Sigmoid colon (tissue), 7 donors: ENCODE measurements around the gene GRIK4. TPM values are rescaled to one million over a fixed set of nuclear protein-coding genes. Genes with fewer than 3 reads are reported as not detected.

Experiments
- DNase-seq: peaks from one replicate; pipeline ENCODE4 v3.0.0-alpha.2; 2019
- H3K27ac ChIP-seq, 4 donors: fragments of 200-600 bp; sonication (generic); one replicate each; pipeline ENCODE4 v1.5.1; 2016 to 2019; ENCODE audit warnings: mild to moderate bottlenecking in 1 of 4
- H3K27me3 ChIP-seq, 3 donors: fragments of 200-600 bp; sonication (generic); one replicate each; pipeline ENCODE4 v1.5.1; 2019; ENCODE audit warnings: mild to moderate bottlenecking in 1 of 3
- H3K36me3 ChIP-seq, 4 donors: fragments of 200-600 bp; sonication (generic); one replicate each; pipeline ENCODE4 v1.5.1; 2016 to 2019
- H3K4me1 ChIP-seq, 4 donors: fragments of 200-600 bp; sonication (generic); one replicate each; pipeline ENCODE4 v1.5.1; 2017 to 2019
- H3K4me3 ChIP-seq, 4 donors: fragments of 200-600 bp; sonication (generic); one replicate each; pipeline ENCODE4 v1.5.1; 2017 to 2019; ENCODE audit warnings: mild to moderate bottlenecking in 2 of 4, moderate library complexity in 1 of 4
- H3K9me3 ChIP-seq, 4 donors: fragments of 200-600 bp in 3 of 4; sonication (generic) in 3 of 4; one replicate each; pipeline versions ENCODE4 v1.5.1 to v1.6.1; 2013 to 2019
- EP300 ChIP-seq, 4 donors: sonication (generic); formaldehyde crosslinking; IDR thresholded peaks; one replicate each; pipeline ENCODE4 v1.6.1; 2017; ENCODE audit warnings: antibody characterized with exemption in 4 of 4
- POLR2A ChIP-seq, 2 donors: fragments of 450-650 bp; IDR thresholded peaks; one replicate each; pipeline ENCODE4 v1.6.1; 2016; ENCODE audit warnings: antibody characterized with exemption in 2 of 2, mild to moderate bottlenecking in 2 of 2, moderate library complexity in 2 of 2
- POLR2AphosphoS5 ChIP-seq, 4 donors: sonication (generic); formaldehyde crosslinking; IDR thresholded peaks; one replicate each; pipeline ENCODE4 v1.6.1; 2017; ENCODE audit warnings: antibody characterized with exemption in 4 of 4
- WGBS, 2 donors: extraction: QIAGEN DNeasy Blood & Tissue Kit; methylation state at CpG; one replicate each; pipeline ENCODE4 v1.1.7; 2013; 5-methylcytosine and 5-hydroxymethylcytosine counted together
- intact Hi-C: fragments of 100-400 bp; cut with DNase I; formaldehyde crosslinking; loops from one replicate; pipeline ENCODE4 v1.15.1; 2023
- polyA plus RNA-seq, 3 donors: library from polyadenylated mRNA; stranded (reverse); fragments of 200-250 nt; gene quantifications; one replicate each; pipeline ENCODE4 v1.2.3, GENCODE V29; 2013
- total RNA-seq, 4 donors: library from RNA; depleted of rRNA; stranded (reverse); fragments of >200 nt; gene quantifications; one replicate each; pipeline ENCODE4 v1.1.0, GENCODE V29; 2016
- TF ChIP-seq, protein P1 (sequence below), 4 experiments: fragments of 450-650 bp in 3 of 4; fragments of 200-600 bp in 1 of 4; IDR thresholded peaks; one replicate each; pipeline ENCODE4 v1.5.1; 2016 to 2019; ENCODE audit warnings: antibody characterized with exemption in 4 of 4, mild to moderate bottlenecking in 3 of 4, moderate library complexity in 2 of 4
- donor health status: healthy with polysubstance abuse.
- donor health status: Bipolar disorder and iron deficiency.
- donor health status: healthy.

Gene GRIK4
- total and polyA plus RNA-seq, 7 donors: 0.10 to 0.36 (median 0.27) TPM; not detected in 4

DNA sequence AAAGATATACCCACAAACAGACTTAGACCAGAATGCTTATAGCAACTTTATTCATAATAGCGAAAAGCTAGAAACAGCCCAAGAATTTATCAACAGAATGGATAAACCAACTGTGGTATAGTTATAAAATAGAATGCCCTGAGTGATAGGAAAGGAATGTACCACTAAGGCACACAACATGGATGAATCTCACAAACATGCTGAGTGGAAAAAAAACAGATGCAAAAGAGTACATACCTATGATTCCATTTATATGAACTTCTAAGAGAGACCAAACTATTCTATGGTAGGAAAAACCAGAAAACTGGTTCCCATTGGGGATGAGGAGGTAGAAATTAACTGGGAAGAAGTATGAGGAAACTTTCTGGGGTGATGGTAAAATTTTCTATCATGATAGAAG is 40.4 kb upstream of the GRIK4 start:
- intact Hi-C loops: no loop called here
- Histone ChIP-seq H3K9me3 (no peaks in the 10 kb centered on the region), H3K4me1 (peaks cover 0 to 14% (median 2%) of the 10 kb centered on the region in 4 donors), H3K27me3 (no peaks in the 10 kb centered on the region), H3K27ac (peak overlapping the region in 1 of 4 donors; percentile 13), H3K36me3 (peaks cover 4 to 89% (median 15%) of the 10 kb centered on the region in 4 donors), H3K4me3 (no peak overlapping the region)
- 92 to 100% methylated on average over 1 of the region's 1 CpG for WGBS, 2 donors
- TF ChIP-seq POLR2A (IDR thresholded peaks at IDR 0.05) (no peak), POLR2AphosphoS5 (IDR thresholded peaks at IDR 0.05) (no peak), EP300 (IDR thresholded peaks at IDR 0.05) (no peak)
- TF ChIP-seq, protein P1, sequence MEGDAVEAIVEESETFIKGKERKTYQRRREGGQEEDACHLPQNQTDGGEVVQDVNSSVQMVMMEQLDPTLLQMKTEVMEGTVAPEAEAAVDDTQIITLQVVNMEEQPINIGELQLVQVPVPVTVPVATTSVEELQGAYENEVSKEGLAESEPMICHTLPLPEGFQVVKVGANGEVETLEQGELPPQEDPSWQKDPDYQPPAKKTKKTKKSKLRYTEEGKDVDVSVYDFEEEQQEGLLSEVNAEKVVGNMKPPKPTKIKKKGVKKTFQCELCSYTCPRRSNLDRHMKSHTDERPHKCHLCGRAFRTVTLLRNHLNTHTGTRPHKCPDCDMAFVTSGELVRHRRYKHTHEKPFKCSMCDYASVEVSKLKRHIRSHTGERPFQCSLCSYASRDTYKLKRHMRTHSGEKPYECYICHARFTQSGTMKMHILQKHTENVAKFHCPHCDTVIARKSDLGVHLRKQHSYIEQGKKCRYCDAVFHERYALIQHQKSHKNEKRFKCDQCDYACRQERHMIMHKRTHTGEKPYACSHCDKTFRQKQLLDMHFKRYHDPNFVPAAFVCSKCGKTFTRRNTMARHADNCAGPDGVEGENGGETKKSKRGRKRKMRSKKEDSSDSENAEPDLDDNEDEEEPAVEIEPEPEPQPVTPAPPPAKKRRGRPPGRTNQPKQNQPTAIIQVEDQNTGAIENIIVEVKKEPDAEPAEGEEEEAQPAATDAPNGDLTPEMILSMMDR (IDR thresholded peaks at IDR 0.05): no peak
- DNase-seq: no peak

GRCh38 chr11:120471994-120472393 is 39.6 kb upstream of the GRIK4 start:
- 97% methylated on average over 3 of the region's 3 CpGs for WGBS, 2 donors

DNA sequence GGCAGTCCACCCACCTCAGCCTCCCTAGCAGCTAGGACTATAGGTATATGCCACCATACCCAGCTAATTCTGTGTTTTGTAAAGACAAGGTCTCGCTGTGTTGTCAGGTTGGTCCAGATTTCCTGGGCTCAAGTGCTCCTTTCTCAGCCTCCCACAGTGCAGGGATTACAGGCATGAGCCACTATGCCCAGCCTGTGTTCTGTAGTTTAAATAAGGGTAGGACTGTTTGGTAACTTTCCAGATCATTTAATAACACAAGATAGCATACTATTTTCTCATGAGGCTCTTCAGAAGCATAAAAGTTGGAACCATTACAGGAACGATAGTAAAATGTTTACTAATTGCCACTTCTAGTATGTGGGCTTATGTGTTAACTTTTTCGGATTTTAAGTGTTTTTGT is 38.0 kb upstream of the GRIK4 start:
- DNase-seq: no peak
- WGBS, 2 donors: 90 to 95% methylated on average over 3 of the region's 3 CpGs
- no peak overlapping the region for H3K4me3 ChIP-seq
- intact Hi-C loops: no loop called here
- H3K27me3 ChIP-seq: no peaks in the 10 kb centered on the region
- H3K27ac ChIP-seq: no peak overlapping the region
- no peaks in the 10 kb centered on the region for H3K9me3 ChIP-seq
- H3K36me3 ChIP-seq: peaks cover 1 to 89% (median 26%) of the 10 kb centered on the region in 4 donors
- TF ChIP-seq, protein P1 (IDR thresholded peaks at IDR 0.05): no peak
- no peak for TF ChIP-seq POLR2AphosphoS5 (IDR thresholded peaks at IDR 0.05)
- no peak for TF ChIP-seq POLR2A (IDR thresholded peaks at IDR 0.05)
- TF ChIP-seq EP300 (IDR thresholded peaks at IDR 0.05): no peak
- H3K4me1 ChIP-seq: peaks cover 0 to 14% (median 2%) of the 10 kb centered on the region in 4 donors

More at GRCh38 chr11:120471994-120472393, 39.6 kb upstream of the GRIK4 start:
- H3K9me3 ChIP-seq: no peaks in the 10 kb centered on the region
- TF ChIP-seq POLR2AphosphoS5 (IDR thresholded peaks at IDR 0.05): no peak
- no peak for TF ChIP-seq POLR2A (IDR thresholded peaks at IDR 0.05)
- TF ChIP-seq, protein P1 (IDR thresholded peaks at IDR 0.05): no peak
- no peak overlapping the region for H3K4me3 ChIP-seq
- H3K27me3 ChIP-seq: no peaks in the 10 kb centered on the region
- peaks cover 0 to 14% (median 2%) of the 10 kb centered on the region in 4 donors for H3K4me1 ChIP-seq
- H3K36me3 ChIP-seq: peaks cover 4 to 89% (median 18%) of the 10 kb centered on the region in 4 donors
- intact Hi-C loops: no loop called here
- DNase-seq: no peak
- H3K27ac ChIP-seq: no peak overlapping the region

DNA sequence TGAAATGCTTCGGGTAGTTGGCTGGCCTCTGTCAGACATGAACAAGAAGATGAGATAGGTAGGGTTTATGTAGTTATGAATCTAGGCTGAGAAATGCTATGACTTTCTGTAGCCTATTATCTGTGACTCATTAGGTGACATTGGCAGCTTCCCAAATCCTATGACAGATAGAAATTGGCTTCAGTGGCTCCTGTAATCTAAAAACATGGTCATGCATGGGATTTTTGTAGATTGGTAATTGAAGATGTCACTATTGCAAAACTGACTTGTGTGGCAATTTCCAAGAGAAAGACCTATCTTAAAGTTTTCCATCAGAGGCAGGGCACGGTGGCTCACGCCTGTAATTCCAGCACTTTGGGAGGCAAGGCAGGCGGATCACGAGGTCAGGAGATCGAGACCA is 29.4 kb upstream of the GRIK4 start:
- TF ChIP-seq, protein P1 (IDR thresholded peaks at IDR 0.05): no peak
- TF ChIP-seq EP300 (IDR thresholded peaks at IDR 0.05): no peak
- TF ChIP-seq POLR2AphosphoS5 (IDR thresholded peaks at IDR 0.05): no peak
- TF ChIP-seq POLR2A (IDR thresholded peaks at IDR 0.05): no peak
- peaks cover 12 to 99% (median 46%) of the 10 kb centered on the region in 4 donors for H3K36me3 ChIP-seq
- intact Hi-C loops: no loop called here

GRCh38 chr11:120484722-120485121 is 26.8 kb upstream of the GRIK4 start:
- Histone ChIP-seq H3K27me3 (no peaks in the 10 kb centered on the region), H3K4me1 (no peaks in the 10 kb centered on the region), H3K9me3 (no peaks in the 10 kb centered on the region), H3K36me3 (peaks cover 12 to 73% (median 33%) of the 10 kb centered on the region in 4 donors), H3K4me3 (no peak overlapping the region), H3K27ac (no peak overlapping the region)
- 76 to 93% methylated on average over 3 of the region's 3 CpGs for WGBS, 2 donors
- DNase-seq: no peak
- intact Hi-C loops: no loop called here
- TF ChIP-seq, protein P1 (IDR thresholded peaks at IDR 0.05): no peak
- no peak for TF ChIP-seq POLR2A (IDR thresholded peaks at IDR 0.05)
- TF ChIP-seq EP300 (IDR thresholded peaks at IDR 0.05): no peak
- no peak for TF ChIP-seq POLR2AphosphoS5 (IDR thresholded peaks at IDR 0.05)

More for the DNA sequence above, 29.4 kb upstream of the GRIK4 start:
- Histone ChIP-seq H3K9me3 (no peaks in the 10 kb centered on the region), H3K4me1 (no peaks in the 10 kb centered on the region), H3K4me3 (no peak overlapping the region), H3K27ac (no peak overlapping the region), H3K27me3 (no peaks in the 10 kb centered on the region)
- WGBS, 2 donors: 90 to 96% methylated on average over 6 of the region's 6 CpGs
- DNase-seq: no peak
